ENCODE results near the gene TENM4. TPM values are rescaled to one million over a fixed set of nuclear protein-coding genes. Genes with fewer than 3 reads are reported as not detected.

Gene TENM4
- total and polyA plus RNA-seq, 2 of the 8 experiments (the other 6 are each of a cell fraction or from before 2014, with no cell fraction given) = 3.5 to 7.2 TPM

DNA sequence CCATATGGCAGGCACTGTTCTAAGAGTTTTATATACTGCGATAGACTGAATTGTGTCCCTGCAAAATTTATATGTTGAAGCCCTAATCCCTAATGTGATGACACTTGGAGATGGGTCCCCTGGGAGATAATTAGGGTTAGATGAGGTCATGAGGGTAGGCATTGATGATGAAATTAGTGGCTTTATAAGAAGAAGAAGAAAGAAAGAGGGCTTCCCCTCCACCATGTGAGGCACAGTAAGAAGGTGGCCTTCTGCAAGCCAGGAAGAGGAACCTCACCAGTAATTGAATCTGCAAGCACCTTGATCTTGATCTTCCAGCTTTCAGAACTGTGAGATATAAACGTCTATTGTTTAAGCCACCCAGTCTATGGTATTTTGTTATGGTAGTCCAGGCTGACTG lies 46.6 kb upstream of the TENM4 start (continued):
- TF ChIP-seq, protein P1, sequence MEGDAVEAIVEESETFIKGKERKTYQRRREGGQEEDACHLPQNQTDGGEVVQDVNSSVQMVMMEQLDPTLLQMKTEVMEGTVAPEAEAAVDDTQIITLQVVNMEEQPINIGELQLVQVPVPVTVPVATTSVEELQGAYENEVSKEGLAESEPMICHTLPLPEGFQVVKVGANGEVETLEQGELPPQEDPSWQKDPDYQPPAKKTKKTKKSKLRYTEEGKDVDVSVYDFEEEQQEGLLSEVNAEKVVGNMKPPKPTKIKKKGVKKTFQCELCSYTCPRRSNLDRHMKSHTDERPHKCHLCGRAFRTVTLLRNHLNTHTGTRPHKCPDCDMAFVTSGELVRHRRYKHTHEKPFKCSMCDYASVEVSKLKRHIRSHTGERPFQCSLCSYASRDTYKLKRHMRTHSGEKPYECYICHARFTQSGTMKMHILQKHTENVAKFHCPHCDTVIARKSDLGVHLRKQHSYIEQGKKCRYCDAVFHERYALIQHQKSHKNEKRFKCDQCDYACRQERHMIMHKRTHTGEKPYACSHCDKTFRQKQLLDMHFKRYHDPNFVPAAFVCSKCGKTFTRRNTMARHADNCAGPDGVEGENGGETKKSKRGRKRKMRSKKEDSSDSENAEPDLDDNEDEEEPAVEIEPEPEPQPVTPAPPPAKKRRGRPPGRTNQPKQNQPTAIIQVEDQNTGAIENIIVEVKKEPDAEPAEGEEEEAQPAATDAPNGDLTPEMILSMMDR (IDR thresholded peaks at IDR 0.05; ENCODE audit: control extremely low read depth in 1 of 3, insufficient read depth in 1 of 3, low read depth in 1 of 3, low read length in 3 of 3) = no peak
- TF ChIP-seq TAF1 (IDR thresholded peaks at IDR 0.05; ENCODE audit: low read depth, low read length) (no peak), RXRA (IDR thresholded peaks at IDR 0.05; ENCODE audit: insufficient read depth, low read depth, low read length) (no peak)
